Gastrocnemius medialis (tissue), 4 donors: ENCODE data around the gene SULT1C3.

ENCODE experiments used
- POLR2A ChIP-seq, 2 donors: fragments of 450-650 bp; IDR thresholded peaks; one replicate each; pipeline ENCODE4 v1.6.1; 2017; ENCODE audit warnings: antibody characterized with exemption in 2 of 2, mild to moderate bottlenecking in 2 of 2, moderate library complexity in 2 of 2
- TF ChIP-seq, protein P1 (sequence below), 5 experiments: fragments of 450-650 bp in 3 of 5; fragments of 200-600 bp in 2 of 5; sonication (generic) in 2 of 5; IDR thresholded peaks in 4 of 5; conservative IDR thresholded peaks in 1 of 5; 1 replicate in 4 of 5; 2 replicates in 1 of 5; pipeline ENCODE4 v1.5.1; 2016 to 2019; ENCODE audit warnings: antibody characterized with exemption in 5 of 5, mild to moderate bottlenecking in 3 of 5, moderate library complexity in 3 of 5

DNA sequence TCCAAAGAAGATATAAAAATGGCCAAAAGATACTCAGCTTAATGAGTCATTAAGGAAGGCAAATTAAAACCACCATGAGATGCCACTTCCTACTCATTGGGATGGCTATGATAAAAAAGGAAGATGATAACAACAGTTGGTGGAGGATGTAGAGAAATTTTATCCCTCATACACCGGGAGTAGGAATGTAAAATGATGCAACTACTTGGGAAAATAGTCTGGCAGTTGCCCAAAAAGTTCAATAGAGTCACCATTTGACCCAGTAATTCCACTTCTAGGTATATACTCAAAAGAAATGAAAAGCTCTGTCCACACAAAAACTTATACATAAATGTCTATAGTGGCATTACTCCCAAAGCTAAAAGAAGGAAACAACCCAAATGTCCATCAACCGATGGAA is 38.9 kb downstream of the SULT1C3 start:
- TF ChIP-seq, protein P1, sequence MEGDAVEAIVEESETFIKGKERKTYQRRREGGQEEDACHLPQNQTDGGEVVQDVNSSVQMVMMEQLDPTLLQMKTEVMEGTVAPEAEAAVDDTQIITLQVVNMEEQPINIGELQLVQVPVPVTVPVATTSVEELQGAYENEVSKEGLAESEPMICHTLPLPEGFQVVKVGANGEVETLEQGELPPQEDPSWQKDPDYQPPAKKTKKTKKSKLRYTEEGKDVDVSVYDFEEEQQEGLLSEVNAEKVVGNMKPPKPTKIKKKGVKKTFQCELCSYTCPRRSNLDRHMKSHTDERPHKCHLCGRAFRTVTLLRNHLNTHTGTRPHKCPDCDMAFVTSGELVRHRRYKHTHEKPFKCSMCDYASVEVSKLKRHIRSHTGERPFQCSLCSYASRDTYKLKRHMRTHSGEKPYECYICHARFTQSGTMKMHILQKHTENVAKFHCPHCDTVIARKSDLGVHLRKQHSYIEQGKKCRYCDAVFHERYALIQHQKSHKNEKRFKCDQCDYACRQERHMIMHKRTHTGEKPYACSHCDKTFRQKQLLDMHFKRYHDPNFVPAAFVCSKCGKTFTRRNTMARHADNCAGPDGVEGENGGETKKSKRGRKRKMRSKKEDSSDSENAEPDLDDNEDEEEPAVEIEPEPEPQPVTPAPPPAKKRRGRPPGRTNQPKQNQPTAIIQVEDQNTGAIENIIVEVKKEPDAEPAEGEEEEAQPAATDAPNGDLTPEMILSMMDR (IDR thresholded peaks at IDR 0.05 in 4 of 5, conservative IDR thresholded peaks at IDR 0.05 in 1 of 5), result no peak
- TF ChIP-seq POLR2A (IDR thresholded peaks at IDR 0.05), result no peak
